GM19372 (cell line): Measurements from ENCODE around the gene FNBP1.

ENCODE experiments used
- ATAC-seq: cut with Tn5 transposase; IDR thresholded peaks from one replicate; pipeline ENCODE4 v1.9.1; 2021; ENCODE audit warnings: mild to moderate bottlenecking, low read depth, moderate library complexity; ENCODE audit not compliant: unreplicated experiment

Gene FNBP1

GRCh38 chr9:129867136-129868022 lies 175.6 kb downstream of the FNBP1 start:
- ATAC-seq, result no peak

- ATAC-seq, result no peak
These were observed 176.4 kb downstream of the FNBP1 start for GRCh38 chr9:129866394-129867135.

DNA sequence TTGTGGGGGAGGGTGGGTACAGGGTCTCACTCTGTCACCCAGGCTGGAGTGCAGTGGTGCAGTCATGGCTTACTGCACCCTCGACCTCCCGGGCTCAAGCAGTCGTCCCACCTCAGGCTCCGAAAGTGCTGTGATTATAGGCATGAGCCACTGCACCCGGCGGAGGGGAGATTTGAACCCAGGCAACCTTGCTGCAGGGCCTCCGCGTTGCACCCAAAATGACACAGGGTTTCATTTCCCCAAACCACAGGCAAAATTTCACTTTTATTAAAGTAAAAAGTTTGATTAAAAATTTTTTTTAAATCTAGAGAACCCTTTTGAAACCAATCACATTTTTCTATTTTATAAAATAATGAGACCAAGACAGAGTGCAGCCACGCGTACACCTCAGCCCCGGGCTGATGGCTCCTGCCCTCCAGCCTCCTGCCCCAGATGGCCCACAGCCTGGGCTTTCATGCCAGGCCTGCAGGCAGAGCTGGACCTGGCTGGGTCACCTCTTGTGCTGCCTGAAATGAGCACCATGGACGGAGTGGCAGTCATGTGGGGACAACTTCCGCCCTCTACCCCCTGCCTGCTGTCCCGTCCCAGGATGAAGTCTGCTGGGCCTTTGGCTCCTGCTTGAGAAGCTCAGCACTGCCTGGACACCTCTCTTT lies 177.2 kb downstream of the FNBP1 start:
- ATAC-seq, result no peak

DNA sequence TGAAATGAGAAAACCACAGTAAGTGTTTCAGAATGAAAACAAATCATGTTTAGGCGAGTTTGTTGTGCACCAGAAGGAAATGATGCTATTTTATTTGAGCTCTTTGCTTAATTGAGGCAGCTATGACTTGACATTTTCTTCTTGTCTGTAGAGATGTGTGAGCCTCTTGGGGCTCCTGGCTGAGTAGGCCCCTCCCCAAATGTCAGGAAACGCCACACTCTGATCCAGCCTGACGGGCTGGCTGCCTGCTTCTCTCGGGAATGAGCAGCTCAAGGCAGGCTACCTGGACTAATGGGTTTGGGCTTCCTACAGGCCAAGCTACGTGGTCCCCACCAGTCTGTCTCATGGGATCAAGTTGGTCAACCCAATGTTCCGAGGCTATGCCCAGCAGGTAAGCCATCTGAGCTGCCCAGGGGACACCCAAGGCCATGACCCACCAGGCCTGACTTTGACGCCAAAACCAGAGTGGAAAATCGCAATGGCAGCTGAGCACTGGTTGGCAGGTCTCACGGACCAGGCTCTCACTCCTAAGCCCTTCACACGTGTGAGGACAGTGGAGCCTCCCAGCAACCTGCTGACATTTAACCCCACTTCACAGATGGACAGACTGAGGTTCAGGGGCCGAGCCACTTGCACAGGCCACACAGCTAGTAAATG lies 177.9 kb downstream of the FNBP1 start:
- no peak for ATAC-seq

DNA sequence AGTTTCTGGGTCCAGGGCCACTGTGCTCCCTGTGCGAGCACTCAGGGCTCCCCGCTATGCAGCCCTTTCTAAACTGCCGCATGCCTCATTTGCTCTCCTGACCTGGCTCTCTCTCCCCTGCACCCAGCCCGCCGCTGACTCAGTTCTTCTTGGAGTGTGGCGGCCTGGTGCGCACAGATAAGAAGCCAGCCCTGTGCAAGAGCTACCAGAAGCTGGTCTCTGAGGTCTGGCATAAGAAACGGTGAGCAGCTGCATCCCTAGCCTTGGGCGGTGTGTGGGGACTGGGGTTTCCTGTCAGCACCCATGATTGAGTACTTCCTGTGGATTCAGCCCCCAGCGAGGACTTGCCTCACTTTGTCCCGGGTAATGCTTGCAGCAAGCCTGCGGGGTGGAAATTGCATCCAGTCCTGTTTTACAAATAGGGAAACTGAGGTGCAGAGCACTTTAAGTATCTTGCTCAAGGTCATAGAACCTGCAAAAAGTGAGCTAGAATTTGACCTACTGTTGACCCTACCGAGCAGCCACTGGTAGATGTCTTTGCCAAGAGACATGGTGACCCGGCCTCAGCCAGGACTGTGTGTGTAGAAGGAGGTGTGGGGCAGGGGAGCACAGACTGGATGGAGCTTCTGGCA lies 179.8 kb downstream of the FNBP1 start:
- ATAC-seq, result no peak

GRCh38 chr9:129861447-129861827 lies 181.6 kb downstream of the FNBP1 start:
- ATAC-seq, result no peak

GRCh38 chr9:129860653-129861446 lies 182.1 kb downstream of the FNBP1 start:
- no peak for ATAC-seq

DNA sequence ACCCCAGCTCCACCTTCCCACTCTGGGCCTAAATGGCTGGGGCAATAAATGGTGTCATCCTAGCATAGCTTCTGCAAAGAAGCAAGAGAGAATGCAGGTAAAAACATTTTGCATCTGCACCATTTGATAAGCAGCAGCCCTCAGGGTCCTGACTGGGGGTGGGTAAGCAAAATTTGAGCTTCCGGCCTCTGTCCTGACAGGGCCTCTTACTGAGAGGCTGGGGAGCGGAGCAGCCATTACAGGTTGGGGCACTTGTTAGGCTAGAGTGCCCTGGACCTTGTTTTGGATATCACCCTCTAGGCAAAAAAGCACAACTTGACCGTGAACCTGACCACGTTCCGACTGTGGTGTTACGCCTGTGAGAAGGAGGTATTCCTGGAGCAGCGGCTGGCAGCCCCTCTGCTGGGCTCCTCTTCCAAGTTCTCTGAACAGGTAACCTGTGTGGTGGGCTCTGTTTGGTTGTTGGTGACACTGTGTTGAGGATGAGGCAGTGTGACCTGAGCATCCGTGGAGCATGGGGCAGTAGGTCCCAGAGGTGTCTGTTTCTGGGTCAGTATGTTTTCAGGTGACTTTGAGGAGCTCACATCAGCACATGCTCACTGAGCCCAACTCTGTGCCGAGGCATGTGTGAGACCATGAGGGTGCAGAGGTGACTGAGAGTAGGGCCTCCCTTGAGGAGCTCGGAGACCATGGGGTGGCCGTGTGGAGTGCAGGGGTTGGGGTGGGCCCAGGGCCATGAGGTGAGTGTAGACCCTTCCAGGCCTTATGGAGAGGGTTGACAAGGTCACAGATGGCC lies 184.6 kb downstream of the FNBP1 start:
- no peak for ATAC-seq

DNA sequence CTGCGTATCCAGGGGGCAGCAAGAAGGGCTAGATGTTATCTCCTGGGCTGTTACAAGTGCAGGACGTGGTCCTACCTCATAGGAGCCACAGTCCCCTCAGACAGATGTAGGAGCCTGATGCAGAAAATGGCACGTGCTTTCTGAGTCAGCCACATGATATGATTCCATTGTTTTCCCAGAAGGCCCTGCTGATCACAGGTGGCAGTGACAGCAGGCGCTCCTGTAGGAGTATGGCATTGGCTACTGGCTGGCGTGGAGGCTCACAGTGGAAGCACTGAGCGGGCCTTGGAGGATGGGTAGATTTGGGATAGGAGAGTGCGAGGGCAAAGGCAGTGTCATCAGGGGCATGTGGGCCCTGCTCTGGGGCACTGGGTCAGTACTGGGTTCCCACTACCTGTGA lies 185.8 kb downstream of the FNBP1 start:
- no peak for ATAC-seq

- no peak for ATAC-seq
These were observed 188.3 kb downstream of the FNBP1 start for GRCh38 chr9:129854588-129855110.

GRCh38 chr9:129853614-129854013 lies 189.4 kb downstream of the FNBP1 start:
- ATAC-seq, result no peak

DNA sequence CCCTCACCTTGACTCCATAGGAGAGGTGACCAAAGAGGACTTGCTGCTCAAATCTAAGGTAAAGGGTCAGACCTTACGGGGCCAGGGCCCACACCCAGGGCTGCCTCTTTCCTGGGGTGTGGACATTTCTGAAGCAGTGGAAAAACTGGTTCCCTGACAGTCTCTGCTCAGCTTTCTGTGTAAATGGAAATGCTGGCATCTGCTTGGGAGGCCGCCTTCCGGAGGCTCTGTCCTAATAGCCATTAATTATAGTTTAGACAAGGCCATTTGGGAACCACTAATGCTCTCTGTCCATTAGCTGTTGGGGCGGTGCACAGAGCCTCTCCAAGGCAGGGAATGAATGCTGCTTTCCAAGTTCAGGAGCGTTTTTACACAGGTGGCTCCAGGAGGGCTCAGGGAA lies 190.4 kb downstream of the FNBP1 start:
- ATAC-seq, result no peak

DNA sequence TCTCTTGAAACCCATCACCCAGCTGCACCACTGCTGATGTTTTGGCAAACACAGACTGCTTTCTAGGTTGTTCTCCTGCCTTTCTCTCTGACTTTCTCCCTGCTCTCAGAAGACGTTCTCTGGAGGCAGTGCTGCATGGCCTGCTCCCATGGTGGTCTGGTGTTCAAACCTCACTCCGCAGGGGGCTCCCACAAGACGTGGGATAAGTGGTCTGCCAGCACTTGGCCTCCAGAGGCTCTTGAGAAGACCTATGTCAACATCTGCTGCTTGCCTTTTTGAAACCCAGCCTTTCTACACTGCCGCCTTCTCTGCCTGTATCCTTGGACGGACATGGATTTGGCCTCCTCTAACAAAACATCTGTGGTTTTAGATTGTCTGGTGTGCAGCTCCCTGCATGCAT lies 191.2 kb downstream of the FNBP1 start:
- ATAC-seq, result no peak

DNA sequence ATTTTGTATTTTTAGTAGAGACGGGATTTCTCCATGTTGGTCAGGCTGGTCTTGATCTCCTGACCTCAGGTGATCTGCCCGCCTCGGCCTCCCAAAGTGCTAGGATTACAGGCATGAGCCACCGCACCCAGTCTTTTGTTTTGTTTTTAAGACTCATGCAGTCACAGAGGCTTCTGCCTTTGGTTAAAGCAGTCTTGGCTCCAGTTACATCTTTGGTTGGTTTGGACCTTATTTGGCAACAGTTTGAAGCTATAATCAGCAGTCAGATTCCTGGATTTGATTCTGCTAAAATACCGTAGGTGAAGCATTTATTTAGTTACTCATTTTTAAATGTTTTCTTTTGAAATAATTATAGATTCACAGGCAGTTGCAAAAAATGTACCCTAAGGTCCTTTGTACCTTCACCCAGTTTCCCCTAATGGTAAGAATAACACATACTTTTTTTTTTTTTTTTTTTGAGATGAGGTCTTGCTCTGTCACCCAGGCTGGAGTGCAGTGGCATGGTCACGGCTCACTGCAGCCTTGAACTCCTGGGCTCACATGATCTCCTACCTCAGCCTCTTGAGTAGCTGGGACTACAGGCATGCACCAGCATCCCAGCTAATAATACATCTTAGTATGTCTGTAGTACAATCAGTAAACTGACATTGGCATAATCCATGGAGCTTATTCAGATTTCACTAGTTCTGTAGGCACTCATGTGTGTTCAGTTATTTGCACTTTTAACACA lies 192.0 kb downstream of the FNBP1 start:
- no peak for ATAC-seq

GRCh38 chr9:129849901-129850300 lies 193.1 kb downstream of the FNBP1 start:
- ATAC-seq, result no peak

DNA sequence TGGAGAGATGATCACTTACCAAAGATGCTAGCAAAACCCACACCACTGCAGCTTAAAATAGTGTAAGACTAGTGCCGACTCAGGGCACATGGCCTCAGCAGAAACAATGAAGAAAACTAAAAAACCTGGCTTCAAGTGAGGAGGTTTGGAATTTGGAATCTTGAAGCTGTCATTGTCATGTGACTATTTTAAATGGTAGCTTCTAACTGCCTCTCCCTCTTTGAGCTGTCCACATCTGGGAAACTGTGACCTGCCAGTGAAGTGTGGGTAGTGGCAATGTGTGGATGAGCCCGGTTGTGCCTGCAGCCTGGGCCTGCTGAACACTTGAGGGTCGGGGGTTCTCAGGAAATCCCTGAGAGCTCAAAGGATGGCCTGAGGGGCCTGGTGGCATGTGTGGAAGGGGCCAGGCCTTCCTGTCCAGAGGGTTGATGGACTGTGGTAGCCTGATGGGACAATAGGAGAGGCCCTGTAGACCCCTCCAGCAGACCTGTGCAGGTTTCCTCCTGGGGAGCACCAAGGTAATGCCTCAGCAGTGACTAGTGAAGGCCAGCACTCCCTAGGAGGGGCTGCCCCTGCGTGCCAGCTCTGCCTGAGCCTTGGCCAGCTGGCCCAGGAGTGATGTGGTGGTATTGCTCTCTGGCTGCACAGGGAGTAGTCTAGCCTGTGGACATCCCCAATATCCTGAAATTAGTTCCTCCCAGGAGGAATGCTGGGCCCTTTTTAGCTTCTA lies 194.1 kb downstream of the FNBP1 start:
- ATAC-seq, result no peak

GRCh38 chr9:129845373-129845772 lies 197.6 kb downstream of the FNBP1 start:
- no peak for ATAC-seq
